Transverse colon (tissue), 4 donors: ENCODE measurements around the gene TMEM9.

ENCODE experiments used
- CTCF ChIP-seq, 5 experiments: fragments of 200-600 bp in 3 of 5; fragments of 450-650 bp in 2 of 5; sonication (generic) in 3 of 5; IDR thresholded peaks; 1 replicate in 2 of 5; 2 replicates in 3 of 5; pipeline ENCODE4 v1.5.1; 2016 to 2017; ENCODE audit warnings: antibody characterized with exemption in 5 of 5, inconsistent platforms in 3 of 5, mild to moderate bottlenecking in 2 of 5, moderate library complexity in 1 of 5
- EP300 ChIP-seq: sonication (generic); formaldehyde crosslinking; IDR thresholded peaks from one replicate; pipeline ENCODE4 v1.6.1; 2017; ENCODE audit warnings: antibody characterized with exemption, low read depth
- POLR2A ChIP-seq: fragments of 450-650 bp; IDR thresholded peaks from one replicate; pipeline ENCODE4 v1.6.1; 2016; ENCODE audit warnings: antibody characterized with exemption, mild to moderate bottlenecking, moderate library complexity
- POLR2AphosphoS5 ChIP-seq, 3 donors: sonication (generic); formaldehyde crosslinking; IDR thresholded peaks; one replicate each; pipeline ENCODE4 v1.6.1; 2016; ENCODE audit warnings: antibody characterized with exemption in 3 of 3

GRCh38 chr1:201176940-201177339 is 22.7 kb upstream of the TMEM9 start:
- no peak for TF ChIP-seq CTCF (IDR thresholded peaks at IDR 0.05)
- TF ChIP-seq POLR2AphosphoS5 (IDR thresholded peaks at IDR 0.05): no peak
- TF ChIP-seq POLR2A: no peak
- TF ChIP-seq EP300: no peak
